IMR-90 (cell line): ENCODE measurements around the gene OR52I1. TPM values are rescaled to one million over a fixed set of nuclear protein-coding genes. Genes with fewer than 3 reads are reported as not detected.

Experiments
- ATAC-seq: fragments of 200-7000 bp; cut with Tn5 transposase; 2 replicates; pipeline ENCODE4 v1.9.1; 2020; ENCODE audit warnings: low read depth, mild to moderate bottlenecking, moderate library complexity
- BruUV-seq: library from RNA; stranded (reverse); fragments of 400-500 nt; replicated peaks from 2 replicates; lab custom pipeline; 2021; lab: Mats Ljungman, UMichigan
- CTCF ChIA-PET: fragments of 300-600 bp; formaldehyde crosslinking; extraction: SDS; loops from one replicate; lab custom pipeline; 2021; ENCODE audit warnings: antibody characterized with exemption; lab: Yijun Ruan, JAX
- POLR2A ChIA-PET: fragments of 300-600 bp; sonication (Branson Sonifier 250); formaldehyde crosslinking; loops from one replicate; lab custom pipeline; 2022; ENCODE audit warnings: antibody characterized with exemption; ENCODE audit not compliant: unreplicated experiment; lab: Charles Lee
- DNase-seq: peaks from one replicate; pipeline ENCODE4 v3.0.0; 2013
- H2AFZ ChIP-seq: replicated peaks from 2 replicates; pipeline ENCODE3; 2013; ENCODE audit warnings: low read length, mild to moderate bottlenecking; ENCODE audit not compliant: poor library complexity
- H2AK5ac ChIP-seq: 2 replicates; pipeline ENCODE4 v1.6.1; 2013; ENCODE audit warnings: low read depth, low read length, inconsistent platforms
- H2AK9ac ChIP-seq: replicated peaks from 2 replicates; pipeline ENCODE3; 2013; ENCODE audit warnings: mild to moderate bottlenecking, low read depth, low read length, moderate library complexity; ENCODE audit not compliant: poor library complexity
- H2BK120ac ChIP-seq: 2 replicates; pipeline ENCODE4 v1.6.1; 2013; ENCODE audit warnings: low read depth, low read length, inconsistent platforms
- H2BK15ac ChIP-seq: 3 replicates; pipeline ENCODE4 v1.6.1; 2013; ENCODE audit warnings: low read depth, low read length, inconsistent platforms
- H2BK20ac ChIP-seq: 2 replicates; pipeline ENCODE4 v1.6.1; 2013; ENCODE audit warnings: low read depth, mild to moderate bottlenecking, inconsistent platforms, low read length, moderate library complexity
- H2BK5ac ChIP-seq: 2 replicates; pipeline ENCODE4 v1.6.1; 2013; ENCODE audit warnings: mild to moderate bottlenecking, low read depth, low read length, inconsistent platforms; ENCODE audit not compliant: poor library complexity, severe bottlenecking
- H3K14ac ChIP-seq: replicated peaks from 2 replicates; pipeline ENCODE4 v1.6.1; 2013; ENCODE audit warnings: low read depth, low read length, inconsistent platforms
- H3K18ac ChIP-seq: 2 replicates; pipeline ENCODE4 v1.6.1; 2013; ENCODE audit warnings: low read depth, low read length, control low read depth
- H3K23ac ChIP-seq: 2 replicates; pipeline ENCODE4 v1.6.1; 2013; ENCODE audit warnings: low read depth, low read length, inconsistent platforms
- H3K27ac ChIP-seq: 2 replicates; pipeline ENCODE4 v1.5.1; 2013; ENCODE audit warnings: mild to moderate bottlenecking, control low read depth, low read length; ENCODE audit not compliant: insufficient read depth
- H3K27me3 ChIP-seq: 2 replicates; pipeline ENCODE4 v1.6.1; 2013; ENCODE audit warnings: low read length; ENCODE audit not compliant: control insufficient read depth, insufficient read depth
- H3K36me3 ChIP-seq: 2 replicates; pipeline ENCODE4 v1.6.1; 2013; ENCODE audit warnings: low read length, mixed read lengths; ENCODE audit not compliant: control insufficient read depth, insufficient read depth
- H3K4ac ChIP-seq: 2 replicates; pipeline ENCODE4 v1.6.1; 2013; ENCODE audit warnings: low read depth, low read length, inconsistent platforms
- H3K4me1 ChIP-seq: 2 replicates; pipeline ENCODE4 v1.6.1; 2013; ENCODE audit warnings: low read length, mixed read lengths; ENCODE audit not compliant: control insufficient read depth, insufficient read depth
- H3K4me2 ChIP-seq: 2 replicates; pipeline ENCODE4 v1.6.1; 2013; ENCODE audit warnings: low read depth, mild to moderate bottlenecking, control low read depth, low read length, moderate library complexity
- H3K4me3 ChIP-seq: 2 replicates; pipeline ENCODE4 v1.5.1; 2013; ENCODE audit warnings: low read depth, mild to moderate bottlenecking, control low read depth, low read length, moderate library complexity; ENCODE audit not compliant: insufficient read depth
- H3K56ac ChIP-seq: 2 replicates; pipeline ENCODE4 v1.6.1; 2013; ENCODE audit warnings: low read length, inconsistent platforms; ENCODE audit not compliant: insufficient read depth; ENCODE audit errors: extremely low read depth
- H3K79me1 ChIP-seq, 2 experiments: 2 replicates each; pipeline ENCODE4 v1.6.1; 2013; ENCODE audit warnings: low read length in 2 of 2, inconsistent platforms in 1 of 2, low read depth in 1 of 2
- H3K9ac ChIP-seq: 2 replicates; pipeline ENCODE4 v1.6.1; 2013; ENCODE audit warnings: low read depth, low read length, control low read depth
- H3K9me1 ChIP-seq: 2 replicates; pipeline ENCODE4 v1.6.1; 2013; ENCODE audit warnings: low read length, inconsistent platforms; ENCODE audit not compliant: insufficient read depth
- H3K9me3 ChIP-seq: 2 replicates; pipeline ENCODE4 v1.6.1; 2013; ENCODE audit warnings: low read length; ENCODE audit not compliant: control insufficient read depth, insufficient read depth
- H4K20me1 ChIP-seq: 2 replicates; pipeline ENCODE4 v1.6.1; 2013; ENCODE audit warnings: low read length, inconsistent platforms; ENCODE audit not compliant: insufficient read depth
- H4K5ac ChIP-seq: 2 replicates; pipeline ENCODE4 v1.6.1; 2013; ENCODE audit warnings: mild to moderate bottlenecking, low read depth, low read length, control low read depth
- H4K8ac ChIP-seq, 2 experiments: 2 replicates each; pipeline ENCODE4 v1.6.1; 2013; ENCODE audit warnings: low read depth in 2 of 2, low read length in 2 of 2, control low read depth in 1 of 2, inconsistent platforms in 1 of 2
- H4K91ac ChIP-seq: 2 replicates; pipeline ENCODE4 v1.6.1; 2013; ENCODE audit warnings: low read depth, low read length, inconsistent platforms; ENCODE audit not compliant: insufficient read depth
- FOS ChIP-seq: fragments of 150-350 bp; IDR thresholded peaks from 2 replicates; pipeline ENCODE4 v1.6.1; 2016; ENCODE audit warnings: low read depth, low read length
- NFE2L2 ChIP-seq: fragments of 150-350 bp; IDR thresholded peaks from 2 replicates; pipeline ENCODE4 v1.6.1; 2016; ENCODE audit warnings: low read depth, mild to moderate bottlenecking, low read length
- RFX5 ChIP-seq: IDR thresholded peaks from 2 replicates; pipeline ENCODE4 v1.8.0; 2012; ENCODE audit warnings: low read depth, mild to moderate bottlenecking, low read length, moderate library complexity
- WGBS, 2 experiments: methylation state at CpG; one replicate each; pipeline versions ENCODE4 v1.1.5 to v1.1.7; 2013; ENCODE audit warnings: missing lambda C conversion rate in 2 of 2; ENCODE audit not compliant: insufficient read length in 1 of 2; ENCODE audit errors: extremely low coverage in 2 of 2; 5-methylcytosine and 5-hydroxymethylcytosine counted together
- dilution Hi-C: fragments of 300-500 bp; cut with HindIII; formaldehyde crosslinking; loops from one replicate; pipeline ENCODE4 v1.14.3; 2018; ENCODE audit warnings: low sequenced_read_pairs; ENCODE audit not compliant: unreplicated experiment
- in situ Hi-C: fragments of 300-500 bp; cut with MboI; formaldehyde crosslinking; loops from 3 replicates; pipeline ENCODE4 v1.14.3; 2019; ENCODE audit warnings: low sequenced_read_pairs, inconsistent platforms, mixed read lengths
- intact Hi-C: fragments of 100-400 bp; cut with micrococcal nuclease; formaldehyde crosslinking; loops from 2 replicates; pipeline ENCODE4 v1.10.0; 2022
- polyA plus RNA-seq, 3 experiments: library from polyadenylated mRNA; depleted of rRNA; stranded (reverse); fragments of >200 nt; gene quantifications; 2 replicates each; pipeline ENCODE4 v1.2.3, GENCODE V29; 2012; ENCODE audit warnings: low replicate concordance in 1 of 3
- total RNA-seq: library from RNA; depleted of rRNA; stranded (reverse); fragments of >200 nt; gene quantifications from 2 replicates; pipeline ENCODE4 v1.2.3, GENCODE V29; 2012

The OR52I1 gene
- total and polyA plus RNA-seq, 2 of the 4 experiments (the other 2 are of a cell fraction), result not detected

GRCh38 chr11:4605057-4605456 lies 11.2 kb downstream of the OR52I1 start:
- H3K4me3 ChIP-seq, result no peak overlapping the region
- no peak overlapping the region for H2AK5ac ChIP-seq
- DNase-seq, result no peak
- H3K4me2 ChIP-seq, result no peak overlapping the region
- dilution Hi-C loops, result no loop called here
- H2BK20ac ChIP-seq, result no peak overlapping the region
- peaks cover 28% of the 10 kb centered on the region for H3K36me3 ChIP-seq
- WGBS, 2 experiments, result 92% methylated on average over 4 of the region's 4 CpGs; no CpG with 5 or more reads in 1 of the 2 experiments
- TF ChIP-seq NFE2L2, result no peak
- TF ChIP-seq RFX5, result no peak
- TF ChIP-seq FOS, result no peak
- no peak for ATAC-seq
- H2AK9ac ChIP-seq, result no peak overlapping the region
- H2AFZ ChIP-seq, result no peak overlapping the region
- H3K4ac ChIP-seq, result no peak overlapping the region
- intact Hi-C loops, result no loop called here
- H3K4me1 ChIP-seq, result peaks cover 7% of the 10 kb centered on the region
- in situ Hi-C loops, result no loop called here
- no peak overlapping the region for H3K14ac ChIP-seq
- no peak overlapping the region for H4K8ac ChIP-seq
- H3K56ac ChIP-seq, result no peak overlapping the region
- H2BK5ac ChIP-seq, result no peak overlapping the region
- no peak overlapping the region for H4K91ac ChIP-seq
- BruUV-seq, result no TSS peak
- H3K23ac ChIP-seq, result no peak overlapping the region
- peaks cover 0 to 11% of the 10 kb centered on the region in 2 experiments for H3K79me1 ChIP-seq
- ChIA-PET CTCF (no interaction called here), POLR2A (no interaction called here)
- no peaks in the 10 kb centered on the region for H3K9me3 ChIP-seq
- no peak overlapping the region for H2BK15ac ChIP-seq
- H3K27ac ChIP-seq, result no peak overlapping the region
- H3K18ac ChIP-seq, result no peak overlapping the region
- H2BK120ac ChIP-seq, result no peak overlapping the region
- H4K5ac ChIP-seq, result no peak overlapping the region
- H3K9ac ChIP-seq, result no peak overlapping the region
- no peaks in the 10 kb centered on the region for H3K27me3 ChIP-seq
- peaks cover 2% of the 10 kb centered on the region; the same call in 1 of the 2 replicates for H3K9me1 ChIP-seq
- no peaks in the 10 kb centered on the region for H4K20me1 ChIP-seq
